Panc1 (cell line): ENCODE results near the gene TBX21. TPM values are rescaled to one million over a fixed set of nuclear protein-coding genes. Genes with fewer than 3 reads are reported as not detected.

Experiments used
- ATAC-seq: fragments of 200-7000 bp; cut with Tn5 transposase; 2 replicates; pipeline ENCODE4 v1.9.1; 2020; ENCODE audit warnings: mild to moderate bottlenecking, moderate library complexity
- BruUV-seq: library from RNA; stranded (reverse); fragments of 400-500 nt; replicated peaks from 2 replicates; lab custom pipeline; 2021; lab: Mats Ljungman, UMichigan
- CTCF ChIA-PET: fragments of 300-600 bp; sonication (Branson Sonifier 250); formaldehyde crosslinking; loops from one replicate; lab custom pipeline; 2022; ENCODE audit warnings: antibody characterized with exemption; lab: Charles Lee
- POLR2A ChIA-PET: fragments of 300-600 bp; sonication (Branson Sonifier 250); formaldehyde crosslinking; loops from one replicate; lab custom pipeline; 2022; ENCODE audit warnings: antibody characterized with exemption; lab: Charles Lee
- DNase-seq: peaks from one replicate; pipeline ENCODE4 v3.0.0-alpha.2; 2010; ENCODE audit warnings: low read depth, low spot score
- H3K27ac ChIP-seq: 2 replicates; pipeline ENCODE4 v1.5.1; 2011; ENCODE audit warnings: mild to moderate bottlenecking, low read length, inconsistent platforms
- H3K27me3 ChIP-seq: fragments of 200-500 bp; sonication (Bioruptor generic); 2 replicates; pipeline ENCODE4 v1.6.0; 2014; ENCODE audit warnings: low read length, inconsistent platforms; ENCODE audit not compliant: control insufficient read depth, insufficient read depth
- H3K36me3 ChIP-seq: fragments of 200-500 bp; sonication (Bioruptor generic); 2 replicates; pipeline ENCODE4 v1.5.1; 2014; ENCODE audit warnings: inconsistent platforms, mild to moderate bottlenecking, low read length, moderate library complexity; ENCODE audit not compliant: control insufficient read depth, insufficient read depth
- H3K4me1 ChIP-seq: 2 replicates; pipeline ENCODE4 v1.5.1; 2011; ENCODE audit warnings: inconsistent platforms, mild to moderate bottlenecking, low read length, moderate library complexity; ENCODE audit not compliant: control insufficient read depth, insufficient read depth
- H3K4me3 ChIP-seq, 2 experiments: 2 replicates each; pipeline ENCODE4 v1.5.1; 2011 to 2012; ENCODE audit warnings: low read depth in 2 of 2, low read length in 2 of 2, mild to moderate bottlenecking in 2 of 2, inconsistent platforms in 1 of 2, moderate library complexity in 1 of 2
- H3K9me3 ChIP-seq: fragments of 200-500 bp; sonication (Bioruptor generic); 2 replicates; pipeline ENCODE4 v1.5.1; 2014; ENCODE audit warnings: low read depth, mild to moderate bottlenecking, inconsistent platforms, low read length, moderate library complexity; ENCODE audit not compliant: control insufficient read depth, insufficient read depth
- POLR2AphosphoS5 ChIP-seq: IDR thresholded peaks from 2 replicates; pipeline ENCODE4 v1.6.1; 2012; ENCODE audit warnings: mild to moderate bottlenecking, low read depth, low read length, moderate library complexity
- REST ChIP-seq, 2 experiments: IDR thresholded peaks; 2 replicates each; pipeline ENCODE4 v1.6.1; 2011 to 2012; ENCODE audit warnings: low read depth in 2 of 2, control low read depth in 1 of 2, low read length in 1 of 2, mild to moderate bottlenecking in 1 of 2, moderate library complexity in 1 of 2; ENCODE audit not compliant: insufficient read depth in 1 of 2
- SIN3A ChIP-seq: IDR thresholded peaks from 2 replicates; pipeline ENCODE4 v1.6.1; 2012; ENCODE audit warnings: low read depth, mild to moderate bottlenecking, low read length, moderate library complexity, borderline replicate concordance; ENCODE audit not compliant: insufficient read depth
- TCF7L2 ChIP-seq: IDR thresholded peaks from 2 replicates; pipeline ENCODE4 v1.6.1; 2011; ENCODE audit warnings: mild to moderate bottlenecking, low read depth, low read length, inconsistent platforms
- in situ Hi-C: cut with HindIII; loops from 2 replicates; pipeline ENCODE4 v1.10.0; 2016; ENCODE audit warnings: low sequenced_read_pairs, low pct_unique_long_range_greater_than_20kb
- intact Hi-C: fragments of 100-400 bp; cut with micrococcal nuclease; formaldehyde crosslinking; loops from one replicate; pipeline ENCODE4 v1.10.0; 2022; ENCODE audit not compliant: unreplicated experiment
- total RNA-seq: library from RNA; stranded (reverse); gene quantifications from one replicate; pipeline ENCODE4 v1.2.1, GENCODE V29; 2021; ENCODE audit not compliant: unreplicated experiment
- TF ChIP-seq, protein P1 (sequence below): fragments of 450-650 bp; IDR thresholded peaks from 2 replicates; pipeline ENCODE4 v1.5.1; 2017; ENCODE audit warnings: mild to moderate bottlenecking

TBX21 gene
- total RNA-seq, 1 experiment from 2014 or later = 0.10 TPM

DNA sequence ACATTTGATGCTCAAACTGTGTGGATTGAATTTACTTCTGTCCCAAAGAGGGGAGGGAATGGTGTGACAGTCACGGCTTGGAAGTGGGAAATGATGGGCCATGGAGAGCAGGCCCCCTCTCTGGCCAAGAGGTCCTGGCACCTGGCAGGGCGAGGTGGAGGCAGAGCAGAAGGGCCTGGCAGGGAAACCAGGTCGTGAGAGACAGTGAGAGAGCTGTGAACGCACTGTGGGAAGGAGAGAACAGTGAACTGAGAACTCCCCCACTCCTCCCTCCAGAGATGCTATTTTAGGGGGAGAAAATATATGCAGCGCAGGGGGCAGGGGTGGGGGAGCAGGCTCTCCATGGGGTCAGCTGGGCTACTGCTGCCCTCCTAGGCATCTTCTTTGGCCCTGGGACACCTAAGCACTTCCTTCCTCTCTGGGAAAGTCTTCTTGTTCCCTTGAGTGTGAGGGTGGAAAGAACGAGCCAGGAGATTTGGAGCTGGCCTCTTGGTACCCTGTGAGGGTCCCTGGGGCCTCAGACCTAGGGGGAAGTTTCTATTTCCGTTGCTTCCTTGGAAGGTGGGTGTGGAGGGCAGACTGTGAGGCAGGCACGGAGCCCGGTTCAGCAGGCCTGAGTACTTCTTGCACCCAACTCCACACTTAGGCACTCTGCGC, 17.2 kb upstream of the TBX21 start:
- Histone ChIP-seq H3K36me3 (no peaks in the 10 kb centered on the region), H3K4me1 (no peaks in the 10 kb centered on the region), H3K4me3 (no peak overlapping the region), H3K27me3 (peaks cover 5% of the 10 kb centered on the region; the same call in 1 of the 2 replicates), H3K27ac (no peak overlapping the region), H3K9me3 (no peaks in the 10 kb centered on the region)
- POLR2A ChIA-PET = no interaction called here
- CTCF ChIA-PET = interaction anchor here (0.9 kb wide), 2 partner anchors 15 to 18 kb away, joined by 3 to 6 read pairs; no protein-coding TSS in a partner anchor
- DNase-seq (no peak), ATAC-seq (no peak)
- intact Hi-C loops = no loop called here
- in situ Hi-C loops = no loop called here
- no TSS peak for BruUV-seq
- TF ChIP-seq TCF7L2 (no peak), POLR2AphosphoS5 (no peak), REST (IDR thresholded peaks at IDR 0.05; ENCODE audit: insufficient read depth in 1 of 2, low read depth in 2 of 2, low read length in 1 of 2) (no peak)

GRCh38 chr17:47716375-47716774, 16.7 kb upstream of the TBX21 start:
- ChIA-PET CTCF (interaction anchor here (0.7 kb wide), 1 partner anchor 15 kb away, joined by 3 read pairs; no protein-coding TSS in a partner anchor), POLR2A (no interaction called here)
- no peak for TF ChIP-seq TCF7L2
- TF ChIP-seq, protein P1, sequence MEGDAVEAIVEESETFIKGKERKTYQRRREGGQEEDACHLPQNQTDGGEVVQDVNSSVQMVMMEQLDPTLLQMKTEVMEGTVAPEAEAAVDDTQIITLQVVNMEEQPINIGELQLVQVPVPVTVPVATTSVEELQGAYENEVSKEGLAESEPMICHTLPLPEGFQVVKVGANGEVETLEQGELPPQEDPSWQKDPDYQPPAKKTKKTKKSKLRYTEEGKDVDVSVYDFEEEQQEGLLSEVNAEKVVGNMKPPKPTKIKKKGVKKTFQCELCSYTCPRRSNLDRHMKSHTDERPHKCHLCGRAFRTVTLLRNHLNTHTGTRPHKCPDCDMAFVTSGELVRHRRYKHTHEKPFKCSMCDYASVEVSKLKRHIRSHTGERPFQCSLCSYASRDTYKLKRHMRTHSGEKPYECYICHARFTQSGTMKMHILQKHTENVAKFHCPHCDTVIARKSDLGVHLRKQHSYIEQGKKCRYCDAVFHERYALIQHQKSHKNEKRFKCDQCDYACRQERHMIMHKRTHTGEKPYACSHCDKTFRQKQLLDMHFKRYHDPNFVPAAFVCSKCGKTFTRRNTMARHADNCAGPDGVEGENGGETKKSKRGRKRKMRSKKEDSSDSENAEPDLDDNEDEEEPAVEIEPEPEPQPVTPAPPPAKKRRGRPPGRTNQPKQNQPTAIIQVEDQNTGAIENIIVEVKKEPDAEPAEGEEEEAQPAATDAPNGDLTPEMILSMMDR = no peak
- no peak for TF ChIP-seq SIN3A
- no peak for TF ChIP-seq REST (IDR thresholded peaks at IDR 0.05; ENCODE audit: insufficient read depth in 1 of 2, low read depth in 2 of 2, low read length in 1 of 2)
- no peak for TF ChIP-seq POLR2AphosphoS5
- no peak overlapping the region for H3K4me3 ChIP-seq
- H3K9me3 ChIP-seq = no peaks in the 10 kb centered on the region
- no peak for ATAC-seq
- BruUV-seq = no TSS peak
- H3K27ac ChIP-seq = no peak overlapping the region
- peaks cover 3% of the 10 kb centered on the region; the same call in 1 of the 2 replicates for H3K4me1 ChIP-seq
- peaks cover 5% of the 10 kb centered on the region; the same call in 1 of the 2 replicates for H3K27me3 ChIP-seq
- in situ Hi-C loops = no loop called here
- H3K36me3 ChIP-seq = no peaks in the 10 kb centered on the region
- intact Hi-C loops = no loop called here
- DNase-seq = no peak
